ENCODE results near the gene CDH9. TPM values are rescaled to one million over a fixed set of nuclear protein-coding genes. Genes with fewer than 3 reads are reported as not detected.

The CDH9 gene
- total RNA-seq, 2 experiments from 2014 or later = not detected

DNA sequence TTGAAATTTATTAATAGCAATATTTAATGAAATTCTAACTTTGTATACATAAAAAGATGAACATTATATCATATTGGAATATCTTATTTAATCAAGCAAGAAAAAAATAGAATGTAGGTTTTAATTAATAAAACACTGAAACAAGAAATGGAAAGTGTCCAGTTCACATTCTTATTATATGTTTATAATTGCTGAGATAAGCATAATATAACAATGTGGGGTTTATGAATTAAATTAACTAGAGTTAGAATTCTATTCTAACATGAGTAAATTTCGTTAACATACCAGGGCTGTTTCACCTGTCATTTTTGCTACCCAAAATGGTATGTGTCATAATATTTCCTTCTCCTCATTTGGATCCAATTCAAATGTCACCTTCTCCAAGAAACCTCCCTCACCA lies 12.3 kb downstream of the CDH9 start:
- ChIA-PET CTCF (no interaction called here), POLR2A (no interaction called here)
- Mint-ChIP-seq H3K36me3 (ENCODE audit: low read depth) (no peaks in the 10 kb centered on the region), H3K4me3 (no peak overlapping the region), H3K27ac (no peak overlapping the region), H3K27me3 (no peaks in the 10 kb centered on the region), H3K9me3 (peaks cover 2% of the 10 kb centered on the region), H3K4me1 (ENCODE audit: low read depth) (no peaks in the 10 kb centered on the region)
- no peaks in the 10 kb centered on the region for H3K36me3 ChIP-seq (ENCODE audit: insufficient read depth, low read length)
- no peak overlapping the region for H3K27ac ChIP-seq (ENCODE audit: low read depth in 1 of 2, low read length in 2 of 2)
- DNase-seq (no peak), ATAC-seq (ENCODE audit: poor library complexity) (no peak)
- no peaks in the 10 kb centered on the region for H3K4me1 ChIP-seq (ENCODE audit: insufficient read depth, low read length)
- H3K4me3 ChIP-seq (ENCODE audit: low read length) = no peak overlapping the region
- TF ChIP-seq, protein P1, sequence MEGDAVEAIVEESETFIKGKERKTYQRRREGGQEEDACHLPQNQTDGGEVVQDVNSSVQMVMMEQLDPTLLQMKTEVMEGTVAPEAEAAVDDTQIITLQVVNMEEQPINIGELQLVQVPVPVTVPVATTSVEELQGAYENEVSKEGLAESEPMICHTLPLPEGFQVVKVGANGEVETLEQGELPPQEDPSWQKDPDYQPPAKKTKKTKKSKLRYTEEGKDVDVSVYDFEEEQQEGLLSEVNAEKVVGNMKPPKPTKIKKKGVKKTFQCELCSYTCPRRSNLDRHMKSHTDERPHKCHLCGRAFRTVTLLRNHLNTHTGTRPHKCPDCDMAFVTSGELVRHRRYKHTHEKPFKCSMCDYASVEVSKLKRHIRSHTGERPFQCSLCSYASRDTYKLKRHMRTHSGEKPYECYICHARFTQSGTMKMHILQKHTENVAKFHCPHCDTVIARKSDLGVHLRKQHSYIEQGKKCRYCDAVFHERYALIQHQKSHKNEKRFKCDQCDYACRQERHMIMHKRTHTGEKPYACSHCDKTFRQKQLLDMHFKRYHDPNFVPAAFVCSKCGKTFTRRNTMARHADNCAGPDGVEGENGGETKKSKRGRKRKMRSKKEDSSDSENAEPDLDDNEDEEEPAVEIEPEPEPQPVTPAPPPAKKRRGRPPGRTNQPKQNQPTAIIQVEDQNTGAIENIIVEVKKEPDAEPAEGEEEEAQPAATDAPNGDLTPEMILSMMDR (IDR thresholded peaks at IDR 0.05) = no peak
- H3K9me3 ChIP-seq (ENCODE audit: control insufficient read depth in 1 of 2, insufficient read depth in 1 of 2, low read length in 2 of 2) = no peaks in the 10 kb centered on the region
- intact Hi-C loops (cut with DNase I, micrococcal nuclease) = no loop called here
- no peaks in the 10 kb centered on the region for H3K27me3 ChIP-seq (ENCODE audit: control insufficient read depth in 1 of 2, insufficient read depth in 2 of 2, low read length in 2 of 2)

DNA sequence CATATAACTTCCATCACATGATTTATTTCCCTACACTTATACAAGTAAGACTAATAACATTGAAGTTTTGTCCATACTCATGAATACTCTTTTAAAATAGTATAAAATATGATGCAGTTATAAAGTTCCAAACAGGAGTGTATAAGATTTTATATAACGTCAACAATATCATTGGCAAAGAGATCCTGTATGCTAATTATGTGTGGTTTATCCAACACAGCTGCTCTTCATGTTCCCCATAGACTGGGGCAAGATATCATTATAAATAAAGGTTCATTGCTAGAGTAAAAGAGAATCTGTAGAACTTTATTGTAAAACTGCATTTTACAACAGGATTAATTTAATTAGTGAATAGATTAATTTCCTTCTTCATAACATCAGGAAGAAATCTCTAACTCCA lies 16.9 kb downstream of the CDH9 start:
- Mint-ChIP-seq H3K4me3 (no peak overlapping the region), H3K36me3 (ENCODE audit: low read depth) (no peaks in the 10 kb centered on the region), H3K27ac (no peak overlapping the region), H3K4me1 (ENCODE audit: low read depth) (no peaks in the 10 kb centered on the region), H3K9me3 (peaks cover 2% of the 10 kb centered on the region), H3K27me3 (no peaks in the 10 kb centered on the region)
- H3K4me3 ChIP-seq (ENCODE audit: low read length) = no peak overlapping the region
- no peaks in the 10 kb centered on the region for H3K9me3 ChIP-seq (ENCODE audit: control insufficient read depth in 1 of 2, insufficient read depth in 1 of 2, low read length in 2 of 2)
- no peaks in the 10 kb centered on the region for H3K36me3 ChIP-seq (ENCODE audit: insufficient read depth, low read length)
- ChIA-PET CTCF (no interaction called here), POLR2A (no interaction called here)
- ATAC-seq (ENCODE audit: poor library complexity) = no peak
- H3K27ac ChIP-seq (ENCODE audit: low read depth in 1 of 2, low read length in 2 of 2) = no peak overlapping the region
- no peak for DNase-seq
- H3K27me3 ChIP-seq (ENCODE audit: control insufficient read depth in 1 of 2, insufficient read depth in 2 of 2, low read length in 2 of 2) = no peaks in the 10 kb centered on the region
- H3K4me1 ChIP-seq (ENCODE audit: insufficient read depth, low read length) = no peaks in the 10 kb centered on the region
- TF ChIP-seq, protein P1 (IDR thresholded peaks at IDR 0.05) = no peak
- intact Hi-C loops (cut with DNase I, micrococcal nuclease) = no loop called here

DNA sequence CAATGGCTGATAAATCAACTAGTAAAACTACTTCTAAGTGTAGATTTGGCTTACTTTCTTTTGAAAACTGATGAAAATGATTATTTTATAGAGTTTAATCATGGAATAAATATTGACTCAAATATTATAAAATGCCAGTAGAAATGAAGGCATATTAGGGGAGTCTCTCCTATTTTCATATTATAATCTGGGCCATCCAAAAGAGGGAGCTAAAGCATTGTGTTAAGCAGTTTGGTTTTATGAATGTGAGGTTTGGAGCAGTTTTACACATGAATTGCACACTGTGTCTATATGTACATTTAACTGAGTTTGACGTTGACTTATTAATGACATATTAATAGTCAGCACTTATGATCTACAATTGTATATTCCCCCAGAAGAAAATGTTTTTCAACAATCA lies 17.4 kb downstream of the CDH9 start:
- intact Hi-C loops (cut with DNase I, micrococcal nuclease) = no loop called here
- H3K36me3 Mint-ChIP-seq (ENCODE audit: low read depth) = no peaks in the 10 kb centered on the region

More for the DNA sequence above, 17.4 kb downstream of the CDH9 start:
- no peak overlapping the region for H3K4me3 Mint-ChIP-seq
- H3K36me3 ChIP-seq (ENCODE audit: insufficient read depth, low read length) = no peaks in the 10 kb centered on the region
- no peaks in the 10 kb centered on the region for H3K4me1 ChIP-seq (ENCODE audit: insufficient read depth, low read length)
- CTCF ChIA-PET = no interaction called here
- H3K27me3 Mint-ChIP-seq = no peaks in the 10 kb centered on the region
- TF ChIP-seq, protein P1 (IDR thresholded peaks at IDR 0.05) = no peak
- H3K27me3 ChIP-seq (ENCODE audit: control insufficient read depth in 1 of 2, insufficient read depth in 2 of 2, low read length in 2 of 2) = no peaks in the 10 kb centered on the region
- no peaks in the 10 kb centered on the region for H3K9me3 ChIP-seq (ENCODE audit: control insufficient read depth in 1 of 2, insufficient read depth in 1 of 2, low read length in 2 of 2)
- H3K27ac ChIP-seq (ENCODE audit: low read depth in 1 of 2, low read length in 2 of 2) = no peak overlapping the region
- H3K9me3 Mint-ChIP-seq = peaks cover 2% of the 10 kb centered on the region
- no peak overlapping the region for H3K27ac Mint-ChIP-seq
- ATAC-seq (ENCODE audit: poor library complexity) (no peak), DNase-seq (no peak)
- no peaks in the 10 kb centered on the region for H3K4me1 Mint-ChIP-seq (ENCODE audit: low read depth)
- POLR2A ChIA-PET = no interaction called here
- no peak overlapping the region for H3K4me3 ChIP-seq (ENCODE audit: low read length)

Data from CD4-positive, alpha-beta T cell (primary cell).